AG09319 (cell line): ENCODE results near the gene ITPRID2.

Experiments
- DNase-seq: peaks from one replicate; pipeline ENCODE4 v3.0.0-alpha.2; 2010; ENCODE audit warnings: low read depth; ENCODE audit errors: extremely low read depth
- CTCF ChIP-seq: IDR thresholded peaks from 2 replicates; pipeline ENCODE4 v1.5.1; 2011; ENCODE audit warnings: low read depth, mild to moderate bottlenecking, inconsistent platforms, low read length, moderate library complexity

The ITPRID2 gene

GRCh38 chr2:181916726-181917718, 25.5 kb downstream of the ITPRID2 start:
- no peak for TF ChIP-seq CTCF
- DNase-seq: no peak

- TF ChIP-seq CTCF: no peak
- DNase-seq: no peak
These were observed 26.7 kb downstream of the ITPRID2 start for GRCh38 chr2:181918188-181918587.

- no peak for TF ChIP-seq CTCF
- no peak for DNase-seq
These were observed 31.6 kb downstream of the ITPRID2 start for GRCh38 chr2:181923121-181923520.

- no peak for DNase-seq
- no peak for TF ChIP-seq CTCF
These were observed 32.8 kb downstream of the ITPRID2 start for GRCh38 chr2:181924336-181924735.

- no peak for TF ChIP-seq CTCF
These were observed 43.2 kb downstream of the ITPRID2 start for GRCh38 chr2:181934694-181935093.

GRCh38 chr2:181937473-181937872, 45.9 kb downstream of the ITPRID2 start:
- no peak for DNase-seq
- TF ChIP-seq CTCF: no peak

More at GRCh38 chr2:181934694-181935093, 43.2 kb downstream of the ITPRID2 start:
- no peak for DNase-seq

- DNase-seq: no peak
- no peak for TF ChIP-seq CTCF
These were observed 52.0 kb downstream of the ITPRID2 start for GRCh38 chr2:181943411-181944124.
